MCF 10A (cell line): ENCODE data around the gene FBXL15. TPM values are rescaled to one million over a fixed set of nuclear protein-coding genes. Genes with fewer than 3 reads are reported as not detected.

Experiments used
- BruUV-seq: library from RNA; stranded (reverse); fragments of 400-500 nt; replicated peaks from 2 replicates; lab custom pipeline; 2021; lab: Mats Ljungman, UMichigan
- CTCF ChIA-PET: fragments of 300-600 bp; sonication (Branson Sonifier 250); formaldehyde crosslinking; extraction: SDS; loops from one replicate; lab custom pipeline; 2021; ENCODE audit warnings: antibody characterized with exemption, inconsistent platforms; lab: Yijun Ruan, JAX
- POLR2A ChIA-PET: fragments of 300-600, 350-650 bp; sonication (Branson Sonifier 250); formaldehyde crosslinking; extraction: SDS; loops from one replicate; lab custom pipeline; 2020; ENCODE audit warnings: antibody characterized with exemption, inconsistent platforms; lab: Yijun Ruan, JAX
- DNase-seq: peaks from one replicate; pipeline ENCODE4 v3.0.0-alpha.2; 2018; ENCODE audit not compliant: unreplicated experiment
- H3K27ac Mint-ChIP-seq: one replicate; pipeline ENCODE4 v1.8.0; 2022; ENCODE audit warnings: mild to moderate bottlenecking, low read depth, mixed read lengths; ENCODE audit not compliant: unreplicated experiment
- H3K27me3 Mint-ChIP-seq: one replicate; pipeline ENCODE4 v1.8.0; 2022; ENCODE audit warnings: mixed read lengths; ENCODE audit not compliant: insufficient read depth, unreplicated experiment
- H3K36me3 Mint-ChIP-seq: one replicate; pipeline ENCODE4 v1.8.0; 2022; ENCODE audit warnings: mild to moderate bottlenecking, moderate library complexity, mixed read lengths; ENCODE audit not compliant: insufficient read depth, unreplicated experiment
- H3K4me1 Mint-ChIP-seq: one replicate; pipeline ENCODE4 v1.8.0; 2022; ENCODE audit warnings: mixed read lengths; ENCODE audit not compliant: insufficient read depth, unreplicated experiment
- H3K4me3 Mint-ChIP-seq: one replicate; pipeline ENCODE4 v1.8.0; 2022; ENCODE audit warnings: mild to moderate bottlenecking, moderate library complexity, mixed read lengths; ENCODE audit not compliant: unreplicated experiment
- H3K9me3 Mint-ChIP-seq: one replicate; pipeline ENCODE4 v1.8.0; 2022; ENCODE audit warnings: mixed read lengths; ENCODE audit not compliant: unreplicated experiment
- intact Hi-C: fragments of 100-400 bp; cut with micrococcal nuclease; formaldehyde crosslinking; loops from 2 replicates; pipeline ENCODE4 v1.14.1; 2022
- total RNA-seq: library from RNA; stranded (reverse); gene quantifications from 2 replicates; pipeline ENCODE4 v1.2.3, GENCODE V29; 2022
- TF ChIP-seq, protein P1 (sequence below): fragments of 200-600 bp; IDR thresholded peaks from one replicate; pipeline ENCODE4 v1.8.0; 2022; ENCODE audit warnings: antibody characterized with exemption, mild to moderate bottlenecking; ENCODE audit not compliant: unreplicated experiment

FBXL15 gene
- total RNA-seq, 1 experiment from 2014 or later: 11.3 TPM

DNA sequence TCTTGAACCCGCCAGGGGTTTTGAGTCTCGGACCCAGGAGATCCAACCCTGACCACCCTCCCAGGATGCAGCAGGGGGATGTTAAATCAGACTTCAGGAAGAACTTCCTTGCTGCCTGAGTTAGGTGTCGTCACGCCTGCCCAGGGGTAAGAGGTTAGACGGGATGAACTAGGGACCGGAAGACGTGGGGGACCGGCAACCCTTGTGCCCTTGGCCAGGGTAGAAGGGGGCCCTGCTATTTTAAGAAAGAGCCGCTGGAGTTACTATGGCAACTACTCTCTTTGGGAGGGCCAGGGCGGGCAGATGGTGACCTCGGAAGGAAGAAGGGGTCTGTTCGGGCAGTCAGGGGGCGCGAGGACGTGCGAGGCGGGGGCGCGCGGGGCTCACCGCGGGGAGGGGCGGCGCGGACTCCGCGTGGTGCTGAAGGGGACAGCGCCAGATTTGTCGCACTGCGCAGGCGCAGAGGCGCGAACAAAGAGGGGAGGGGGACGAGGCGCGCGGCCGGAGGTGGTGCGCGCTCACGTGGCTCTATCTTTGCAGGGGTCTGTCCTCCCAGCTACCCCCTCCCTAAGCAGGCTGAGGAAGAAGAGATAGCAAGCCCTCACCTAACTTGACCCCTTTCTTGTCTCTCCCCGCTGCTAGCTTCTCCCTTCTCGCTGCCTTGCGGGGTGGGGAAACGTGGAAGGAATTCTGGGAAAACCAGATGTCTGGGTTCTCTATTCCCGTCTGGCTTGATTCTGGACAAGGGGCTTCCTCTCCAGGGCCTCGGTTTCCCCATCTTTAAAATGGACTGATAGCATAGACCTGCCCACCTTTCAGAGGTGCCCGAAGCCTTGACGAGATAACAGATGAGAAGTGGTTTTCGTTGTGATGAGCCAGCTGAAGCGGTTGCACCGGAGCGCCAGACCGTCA lies 1.1 kb upstream of the FBXL15 start:
- TF ChIP-seq, protein P1, sequence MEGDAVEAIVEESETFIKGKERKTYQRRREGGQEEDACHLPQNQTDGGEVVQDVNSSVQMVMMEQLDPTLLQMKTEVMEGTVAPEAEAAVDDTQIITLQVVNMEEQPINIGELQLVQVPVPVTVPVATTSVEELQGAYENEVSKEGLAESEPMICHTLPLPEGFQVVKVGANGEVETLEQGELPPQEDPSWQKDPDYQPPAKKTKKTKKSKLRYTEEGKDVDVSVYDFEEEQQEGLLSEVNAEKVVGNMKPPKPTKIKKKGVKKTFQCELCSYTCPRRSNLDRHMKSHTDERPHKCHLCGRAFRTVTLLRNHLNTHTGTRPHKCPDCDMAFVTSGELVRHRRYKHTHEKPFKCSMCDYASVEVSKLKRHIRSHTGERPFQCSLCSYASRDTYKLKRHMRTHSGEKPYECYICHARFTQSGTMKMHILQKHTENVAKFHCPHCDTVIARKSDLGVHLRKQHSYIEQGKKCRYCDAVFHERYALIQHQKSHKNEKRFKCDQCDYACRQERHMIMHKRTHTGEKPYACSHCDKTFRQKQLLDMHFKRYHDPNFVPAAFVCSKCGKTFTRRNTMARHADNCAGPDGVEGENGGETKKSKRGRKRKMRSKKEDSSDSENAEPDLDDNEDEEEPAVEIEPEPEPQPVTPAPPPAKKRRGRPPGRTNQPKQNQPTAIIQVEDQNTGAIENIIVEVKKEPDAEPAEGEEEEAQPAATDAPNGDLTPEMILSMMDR: no peak
- Mint-ChIP-seq H3K9me3 (no peaks in the 10 kb centered on the region), H3K27me3 (peaks cover 11% of the 10 kb centered on the region), H3K27ac (peak overlapping the region; percentile 94), H3K36me3 (peaks cover 14% of the 10 kb centered on the region), H3K4me3 (peak overlapping the region; percentile 99), H3K4me1 (peaks cover 5% of the 10 kb centered on the region)
- DNase-seq: peak; percentile 47
- ChIA-PET CTCF (interaction anchor here (1.0 to 8.6 kb wide), 6 partner anchors 15 to 189 kb away, joined by 3 to 137 read pairs (median 5); partner anchors contain the start of gene NFKB2), POLR2A (interaction anchor here (0.6 to 6.1 kb wide), 20 partner anchors 10 to 601 kb away, joined by 3 to 119 read pairs (median 6); partner anchors contain the start of genes ACTR1A, C10orf95, CUEDC2 and GBF1)
- intact Hi-C loops: loop anchor here (2.0 to 10.0 kb wide), 4 partner anchors 17 to 195 kb away; partner anchors contain the start of genes ELOVL3 and NFKB2
- BruUV-seq: no TSS peak

- peaks cover 17% of the 10 kb centered on the region for H3K36me3 Mint-ChIP-seq
- peak overlapping the region; percentile 94 for H3K27ac Mint-ChIP-seq
- ChIA-PET CTCF (interaction anchor here (0.6 to 8.6 kb wide), 12 partner anchors 12 to 330 kb away, joined by 3 to 137 read pairs (median 4); partner anchors contain the start of genes CUEDC2 and NFKB2), POLR2A (interaction anchor here (0.7 to 6.1 kb wide), 26 partner anchors 11 to 742 kb away, joined by 3 to 119 read pairs (median 5); partner anchors contain the start of genes ACTR1A, C10orf95, CUEDC2 and GBF1)
- TF ChIP-seq, protein P1: no peak
- peaks cover 11% of the 10 kb centered on the region for H3K27me3 Mint-ChIP-seq
- H3K4me1 Mint-ChIP-seq: peaks cover 5% of the 10 kb centered on the region
- BruUV-seq: no TSS peak
- H3K4me3 Mint-ChIP-seq: peak overlapping the region; percentile 99
- DNase-seq: no peak
- intact Hi-C loops: loop anchor here (2.0 to 10.0 kb wide), 4 partner anchors 17 to 195 kb away; partner anchors contain the start of genes ELOVL3 and NFKB2
- H3K9me3 Mint-ChIP-seq: no peaks in the 10 kb centered on the region
Observed at GRCh38 chr10:102420181-102420713, 389 bp upstream of the FBXL15 start.

DNA sequence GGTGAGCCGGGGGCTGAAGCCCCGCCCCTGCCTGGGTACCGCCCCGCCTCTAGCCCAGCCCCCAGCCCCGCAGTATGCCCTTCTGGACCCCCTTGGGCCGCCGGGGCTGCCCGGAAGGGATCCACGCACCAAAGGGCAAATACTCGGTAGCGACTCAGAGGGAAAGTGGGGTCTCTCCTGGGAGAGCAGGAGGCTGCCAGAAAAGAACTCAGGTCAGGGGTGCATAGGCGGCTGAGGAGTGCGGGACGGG lies 796 bp downstream of the FBXL15 start:
- peaks cover 17% of the 10 kb centered on the region for H3K36me3 Mint-ChIP-seq
- ChIA-PET CTCF (interaction anchor here (0.8 to 8.6 kb wide), 10 partner anchors 11 to 253 kb away, joined by 3 to 137 read pairs (median 7); partner anchors contain the start of genes C10orf95, CUEDC2 and NFKB2), POLR2A (interaction anchor here (0.6 to 6.1 kb wide), 21 partner anchors 9 to 1940 kb away, joined by 3 to 119 read pairs (median 6); partner anchors contain the start of genes ACTR1A, C10orf95, CUEDC2 and NFKB2)
- no peak for DNase-seq
- peaks cover 5% of the 10 kb centered on the region for H3K4me1 Mint-ChIP-seq
- no TSS peak for BruUV-seq
- intact Hi-C loops: loop anchor here (2.0 to 10.0 kb wide), 4 partner anchors 19 to 197 kb away; partner anchors contain the start of genes ELOVL3 and NFKB2
- TF ChIP-seq, protein P1: no peak
- peak overlapping the region; percentile 94 for H3K27ac Mint-ChIP-seq
- H3K27me3 Mint-ChIP-seq: peaks cover 1% of the 10 kb centered on the region
- H3K4me3 Mint-ChIP-seq: peak overlapping the region; percentile 99
- H3K9me3 Mint-ChIP-seq: no peaks in the 10 kb centered on the region
